ENCODE measurements around the gene NUDT4B.
"Not testable (repeated sequence)": the region's sequence is repeated elsewhere in the genome, so short reads cannot be mapped to it uniquely, and the experiment has no call there.

The NUDT4B gene

DNA sequence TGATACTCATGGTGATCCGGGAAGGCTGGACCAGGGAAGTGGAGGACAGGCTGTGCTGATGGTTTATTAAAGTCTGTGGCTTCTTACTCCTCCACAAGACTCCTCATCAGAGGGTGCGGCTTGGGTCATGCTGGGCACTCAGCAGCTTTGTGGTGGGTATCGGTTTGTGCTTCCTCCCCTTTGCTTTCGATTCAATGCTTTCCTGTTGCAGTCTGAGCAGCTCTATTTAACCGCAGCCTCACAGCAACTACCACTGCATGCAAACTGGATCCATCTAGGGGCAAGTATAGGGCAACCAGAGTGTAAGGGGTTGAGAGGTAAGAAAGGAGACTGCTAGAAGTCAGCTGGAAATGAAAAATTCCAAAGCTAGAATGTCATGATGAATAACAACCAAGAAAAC, 9.8 kb downstream of the NUDT4B start:
- not testable (repeated sequence) for H3K4me3 ChIP-seq (ENCODE audit: low read depth in 1 of 2, low read length in 1 of 2); H3K27me3 ChIP-seq; H3K9me3 ChIP-seq; H3K36me3 ChIP-seq; H3K4me1 ChIP-seq (ENCODE audit: control insufficient read depth in 1 of 2, insufficient read depth in 1 of 2, low read depth in 1 of 2, low read length in 1 of 2); H3K27ac ChIP-seq

DNA sequence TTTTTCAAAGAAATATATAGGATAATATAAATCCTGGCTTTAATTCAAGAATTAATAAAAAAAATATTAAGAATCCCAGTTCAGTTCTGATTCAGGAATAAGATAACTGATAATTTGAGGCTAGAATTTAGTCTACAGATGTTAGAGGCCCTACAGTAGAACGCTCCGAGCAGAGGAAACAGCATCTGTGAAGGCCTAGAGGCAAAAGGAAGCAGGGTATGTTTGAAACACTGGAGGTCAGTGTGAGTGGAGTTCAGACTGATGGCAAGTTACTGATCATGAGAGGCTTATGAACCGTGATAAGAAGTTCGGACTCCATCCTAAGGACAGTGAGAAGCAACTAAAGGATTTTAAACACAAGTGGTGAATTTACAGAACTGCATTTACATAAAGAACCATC, 10.4 kb downstream of the NUDT4B start:
- not testable (repeated sequence) for H3K9me3 ChIP-seq; H3K36me3 ChIP-seq; H3K4me1 ChIP-seq (ENCODE audit: control insufficient read depth in 1 of 2, insufficient read depth in 1 of 2, low read depth in 1 of 2, low read length in 1 of 2); H3K27me3 ChIP-seq; H3K4me3 ChIP-seq (ENCODE audit: low read depth in 1 of 2, low read length in 1 of 2); H3K27ac ChIP-seq

DNA sequence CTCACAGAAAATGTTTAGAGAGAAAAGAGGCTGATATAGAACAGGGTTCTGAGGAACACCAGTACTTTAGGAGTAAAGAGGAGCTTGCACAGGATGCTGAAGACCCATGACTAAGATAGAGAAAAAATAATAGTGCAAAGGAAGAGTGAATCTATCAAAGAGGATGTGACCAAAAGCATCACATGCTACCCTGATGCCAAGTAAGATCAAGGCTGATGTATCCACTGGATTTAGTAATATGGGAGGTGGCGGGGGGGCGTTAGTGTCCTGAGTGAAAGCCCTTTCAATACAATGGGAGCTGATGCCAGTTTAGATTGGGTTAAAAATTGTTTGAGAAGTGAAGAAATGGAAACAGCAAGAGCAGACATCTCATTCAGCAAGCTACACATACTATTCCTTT, 11.2 kb downstream of the NUDT4B start:
- H3K36me3 ChIP-seq; H3K27me3 ChIP-seq; H3K27ac ChIP-seq; H3K9me3 ChIP-seq; H3K4me1 ChIP-seq (ENCODE audit: control insufficient read depth in 1 of 2, insufficient read depth in 1 of 2, low read depth in 1 of 2, low read length in 1 of 2); H3K4me3 ChIP-seq (ENCODE audit: low read depth in 1 of 2, low read length in 1 of 2): not testable (repeated sequence)

DNA sequence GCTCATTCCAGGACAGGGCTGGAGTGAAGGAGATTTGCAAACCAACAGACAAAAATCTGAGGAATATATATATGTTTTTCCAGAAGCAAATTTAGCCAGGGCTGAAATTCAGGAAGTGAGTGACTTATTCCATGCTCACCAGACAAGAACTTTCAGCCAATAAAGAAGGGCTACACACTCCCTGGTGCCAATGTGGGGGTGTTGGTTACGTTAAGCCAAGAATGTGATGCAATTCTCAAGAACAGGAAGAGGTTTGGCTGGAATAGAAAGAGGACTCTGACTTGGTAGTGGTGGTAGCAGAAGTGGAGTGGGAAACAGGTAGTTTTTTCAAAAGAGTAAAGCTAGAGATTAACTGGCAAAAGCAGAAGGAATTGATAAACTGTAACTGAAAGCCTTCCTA, 11.6 kb downstream of the NUDT4B start:
- H3K4me3 ChIP-seq (ENCODE audit: low read depth in 1 of 2, low read length in 1 of 2); H3K27me3 ChIP-seq; H3K9me3 ChIP-seq; H3K27ac ChIP-seq; H3K36me3 ChIP-seq; H3K4me1 ChIP-seq (ENCODE audit: control insufficient read depth in 1 of 2, insufficient read depth in 1 of 2, low read depth in 1 of 2, low read length in 1 of 2): not testable (repeated sequence)

DNA sequence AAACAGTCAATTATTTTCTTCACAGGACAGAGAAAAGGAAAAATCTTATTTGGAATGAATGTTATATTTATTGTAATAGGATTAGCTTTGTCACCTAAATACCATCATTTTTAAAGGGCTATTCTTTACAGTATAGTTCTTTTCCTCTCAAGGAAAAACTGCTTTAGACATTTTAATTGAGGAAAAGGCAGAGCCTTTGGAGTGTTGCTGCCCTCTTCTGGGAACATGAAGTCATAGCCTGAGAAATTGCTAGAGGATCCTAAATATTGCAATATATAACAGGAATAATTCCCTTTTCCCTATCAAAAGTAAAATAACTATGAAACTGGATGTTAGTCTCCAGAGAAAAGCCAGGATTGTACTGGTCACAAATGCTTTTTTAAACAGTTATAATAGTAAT, 12.8 kb downstream of the NUDT4B start:
- H3K4me3 ChIP-seq (ENCODE audit: low read depth in 1 of 2, low read length in 1 of 2); H3K9me3 ChIP-seq; H3K4me1 ChIP-seq (ENCODE audit: control insufficient read depth in 1 of 2, insufficient read depth in 1 of 2, low read depth in 1 of 2, low read length in 1 of 2); H3K27ac ChIP-seq; H3K27me3 ChIP-seq; H3K36me3 ChIP-seq: not testable (repeated sequence)

DNA sequence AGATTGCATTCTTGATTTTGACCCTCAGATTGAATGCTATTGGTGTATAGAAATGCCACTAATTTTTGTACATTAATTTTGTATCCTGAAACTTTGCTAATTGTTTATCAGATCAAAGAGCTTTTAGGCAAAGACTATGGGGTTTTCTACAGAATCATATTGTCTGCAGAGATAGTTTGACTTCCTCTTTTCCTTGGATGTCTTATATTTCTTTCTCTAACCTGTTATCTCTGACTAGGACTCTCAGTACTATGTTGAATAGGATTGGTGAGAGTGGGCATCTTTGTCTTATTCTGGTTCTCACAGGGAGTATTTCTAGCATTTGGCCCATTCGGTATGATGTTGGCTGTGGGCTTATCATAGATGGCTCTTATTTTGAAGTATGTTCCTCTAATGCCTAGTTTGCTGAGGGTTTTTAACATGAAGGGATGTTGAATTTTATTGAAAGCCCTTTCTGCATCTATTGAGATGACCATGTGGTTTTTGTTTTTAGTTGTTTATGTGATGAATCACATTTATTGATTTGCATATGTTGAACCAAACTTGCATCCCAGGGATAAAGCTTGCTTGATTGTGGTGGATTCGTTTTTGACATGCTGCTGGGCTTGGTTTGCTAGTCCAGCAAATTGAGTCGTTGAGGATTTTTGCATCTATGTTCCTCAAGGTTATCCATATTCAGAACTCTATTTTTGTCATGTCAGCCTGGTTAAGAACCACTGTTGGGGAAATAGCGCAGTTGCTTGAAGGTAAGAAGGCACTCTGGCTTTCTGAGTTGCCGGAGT, 16.9 kb downstream of the NUDT4B start:
- H3K27me3 ChIP-seq; H3K4me1 ChIP-seq (ENCODE audit: control insufficient read depth in 1 of 2, insufficient read depth in 1 of 2, low read depth in 1 of 2, low read length in 1 of 2); H3K36me3 ChIP-seq; H3K27ac ChIP-seq; H3K9me3 ChIP-seq; H3K4me3 ChIP-seq (ENCODE audit: low read depth in 1 of 2, low read length in 1 of 2): not testable (repeated sequence)

DNA sequence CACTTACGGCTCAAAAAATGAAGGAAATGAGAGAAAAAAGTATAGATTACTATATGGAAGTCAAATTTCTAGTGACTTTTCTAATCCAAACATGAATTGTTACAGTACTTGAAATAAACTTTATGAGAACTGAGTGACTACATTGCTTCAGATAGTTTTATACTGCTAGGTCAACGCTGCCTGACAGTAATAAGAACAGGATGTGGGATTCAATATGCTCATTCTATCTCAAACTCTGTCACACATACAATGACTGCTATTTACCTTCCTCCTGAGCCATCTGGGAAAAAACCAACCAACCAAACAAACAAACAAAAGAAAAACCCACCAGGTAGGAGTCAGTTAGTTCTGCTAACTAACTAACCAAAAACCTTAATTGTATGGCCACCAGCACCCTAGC, 20.0 kb downstream of the NUDT4B start:
- H3K27ac ChIP-seq; H3K4me1 ChIP-seq (ENCODE audit: control insufficient read depth in 1 of 2, insufficient read depth in 1 of 2, low read depth in 1 of 2, low read length in 1 of 2): not testable (repeated sequence)

DNA sequence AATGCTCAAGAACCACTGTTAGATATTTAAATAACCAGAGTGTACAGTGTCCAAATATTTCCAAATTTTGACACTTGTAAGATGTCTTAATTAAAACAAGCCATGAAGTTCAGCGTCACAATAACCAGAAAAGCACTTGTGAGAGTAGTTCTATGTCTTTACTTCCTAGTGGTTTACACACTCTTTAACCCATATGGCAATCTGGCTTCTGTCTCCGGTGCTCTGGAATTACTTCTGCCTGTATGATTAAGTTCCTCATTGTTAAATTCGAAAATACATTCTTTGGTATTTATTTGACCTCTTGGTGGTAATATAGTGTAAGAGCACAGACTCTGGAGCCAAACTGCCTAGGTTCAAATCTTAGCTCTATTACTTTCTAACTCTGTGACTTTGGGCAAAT, 20.9 kb downstream of the NUDT4B start:
- H3K36me3 ChIP-seq; H3K27ac ChIP-seq; H3K9me3 ChIP-seq; H3K4me3 ChIP-seq (ENCODE audit: low read depth in 1 of 2, low read length in 1 of 2); H3K4me1 ChIP-seq (ENCODE audit: control insufficient read depth in 1 of 2, insufficient read depth in 1 of 2, low read depth in 1 of 2, low read length in 1 of 2); H3K27me3 ChIP-seq: not testable (repeated sequence)

More for the DNA sequence above, 20.0 kb downstream of the NUDT4B start:
- not testable (repeated sequence) for H3K36me3 ChIP-seq; H3K9me3 ChIP-seq; H3K4me3 ChIP-seq (ENCODE audit: low read depth in 1 of 2, low read length in 1 of 2); H3K27me3 ChIP-seq

DNA sequence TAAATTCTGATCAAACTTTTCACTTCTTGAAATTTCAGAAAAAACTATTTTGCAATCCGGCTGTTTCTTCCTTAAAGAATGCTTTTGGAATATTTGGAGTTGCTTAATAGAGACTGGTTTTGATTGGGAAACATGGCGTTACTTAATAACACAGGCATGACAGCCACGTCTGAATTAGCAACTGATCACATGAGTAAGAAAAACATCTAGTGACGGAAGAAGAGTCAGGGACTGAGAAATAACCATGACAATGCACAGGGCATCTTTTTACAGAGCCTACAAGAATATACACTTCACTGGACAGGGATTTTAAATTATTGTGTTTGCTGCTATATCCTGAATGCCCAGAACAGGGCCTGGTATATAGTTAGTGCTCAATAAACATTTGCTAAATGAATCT, 25.1 kb downstream of the NUDT4B start:
- not testable (repeated sequence) for H3K9me3 ChIP-seq; H3K27me3 ChIP-seq; H3K36me3 ChIP-seq; H3K4me1 ChIP-seq (ENCODE audit: control insufficient read depth in 1 of 2, insufficient read depth in 1 of 2, low read depth in 1 of 2, low read length in 1 of 2); H3K4me3 ChIP-seq (ENCODE audit: low read depth in 1 of 2, low read length in 1 of 2); H3K27ac ChIP-seq

DNA sequence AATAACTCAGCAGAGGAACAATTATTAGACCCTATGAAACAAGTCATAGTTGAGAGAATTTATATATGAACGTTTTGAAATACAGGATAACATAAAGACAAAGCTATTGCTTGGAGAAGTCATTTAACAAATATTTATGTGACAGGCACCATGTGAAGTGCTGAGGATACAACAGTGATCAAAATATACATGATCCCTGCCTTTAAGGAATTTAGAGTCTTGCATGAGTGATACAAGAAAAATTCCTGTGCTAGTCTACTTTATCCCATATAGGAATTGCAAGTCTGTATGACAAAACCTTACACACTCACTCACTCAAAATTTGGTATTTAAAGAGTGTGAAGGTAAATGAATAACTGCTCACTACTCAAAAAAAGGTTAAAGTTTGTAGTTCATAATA, 25.5 kb downstream of the NUDT4B start:
- H3K4me1 ChIP-seq (ENCODE audit: control insufficient read depth in 1 of 2, insufficient read depth in 1 of 2, low read depth in 1 of 2, low read length in 1 of 2); H3K27ac ChIP-seq; H3K4me3 ChIP-seq (ENCODE audit: low read depth in 1 of 2, low read length in 1 of 2); H3K36me3 ChIP-seq; H3K9me3 ChIP-seq; H3K27me3 ChIP-seq: not testable (repeated sequence)

DNA sequence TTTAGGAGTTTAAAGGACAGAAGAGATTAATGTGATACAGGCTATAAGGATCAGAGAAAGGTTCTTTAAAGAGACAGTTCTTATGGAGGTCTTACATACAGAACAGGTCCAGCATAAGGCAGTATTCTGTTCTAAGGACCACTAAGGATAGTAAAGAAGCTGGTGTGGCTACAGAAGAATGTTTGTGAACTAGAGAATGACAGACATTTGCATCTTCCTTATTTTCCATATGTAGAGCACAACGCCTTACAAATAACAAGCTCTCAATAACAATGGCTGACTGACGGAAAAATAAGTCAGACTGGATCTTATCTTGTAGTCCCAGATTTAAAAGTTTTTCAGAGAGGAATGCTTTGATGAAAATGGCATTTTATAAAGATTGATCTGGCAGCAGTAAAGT, 26.7 kb downstream of the NUDT4B start:
- H3K36me3 ChIP-seq; H3K9me3 ChIP-seq; H3K27me3 ChIP-seq; H3K4me3 ChIP-seq (ENCODE audit: low read depth in 1 of 2, low read length in 1 of 2); H3K27ac ChIP-seq; H3K4me1 ChIP-seq (ENCODE audit: control insufficient read depth in 1 of 2, insufficient read depth in 1 of 2, low read depth in 1 of 2, low read length in 1 of 2): not testable (repeated sequence)

DNA sequence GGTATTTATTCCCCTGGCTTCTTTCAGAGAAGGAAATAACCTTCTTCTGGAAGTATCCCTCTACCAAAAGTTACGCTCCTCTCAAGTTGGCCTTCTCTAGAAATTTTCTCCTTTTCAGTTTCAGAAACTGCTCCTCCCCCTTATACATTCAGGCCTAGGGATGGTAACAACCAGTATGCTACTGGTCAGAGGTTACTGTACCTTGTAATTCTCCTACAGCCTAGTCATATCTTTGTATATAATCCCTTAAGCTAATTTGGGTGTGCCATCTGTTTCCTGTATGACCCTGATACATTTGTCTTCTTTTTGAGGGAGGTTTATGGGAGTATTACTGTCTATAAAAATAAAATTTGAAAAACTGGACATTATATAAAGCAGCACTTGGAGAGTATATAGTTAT, 29.1 kb downstream of the NUDT4B start:
- H3K36me3 ChIP-seq, H3K27me3 ChIP-seq: not testable (repeated sequence)

DNA sequence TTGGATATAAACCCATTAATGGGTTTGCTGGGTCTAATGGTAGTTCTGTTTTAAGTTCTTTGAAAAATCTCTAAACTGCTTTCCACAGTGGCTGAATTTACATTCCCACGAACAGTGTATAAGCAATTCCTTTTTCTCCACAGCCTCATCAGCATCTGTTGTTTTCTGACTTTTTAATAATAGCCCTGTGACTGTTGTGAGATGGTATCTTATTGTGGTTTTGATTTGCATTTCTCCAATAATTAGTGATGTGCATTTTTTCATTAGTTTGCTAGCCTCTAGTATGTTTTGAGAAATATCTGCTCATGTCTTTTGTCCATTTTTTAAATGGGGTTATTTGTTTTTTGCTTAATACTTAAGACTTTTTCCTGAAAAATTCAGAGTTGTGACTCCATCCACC, 31.8 kb downstream of the NUDT4B start:
- H3K27me3 ChIP-seq; H3K4me1 ChIP-seq (ENCODE audit: control insufficient read depth in 1 of 2, insufficient read depth in 1 of 2, low read depth in 1 of 2, low read length in 1 of 2): not testable (repeated sequence)

More for the DNA sequence above, 29.1 kb downstream of the NUDT4B start:
- H3K4me1 ChIP-seq (ENCODE audit: control insufficient read depth in 1 of 2, insufficient read depth in 1 of 2, low read depth in 1 of 2, low read length in 1 of 2); H3K27ac ChIP-seq; H3K9me3 ChIP-seq; H3K4me3 ChIP-seq (ENCODE audit: low read depth in 1 of 2, low read length in 1 of 2): not testable (repeated sequence)

DNA sequence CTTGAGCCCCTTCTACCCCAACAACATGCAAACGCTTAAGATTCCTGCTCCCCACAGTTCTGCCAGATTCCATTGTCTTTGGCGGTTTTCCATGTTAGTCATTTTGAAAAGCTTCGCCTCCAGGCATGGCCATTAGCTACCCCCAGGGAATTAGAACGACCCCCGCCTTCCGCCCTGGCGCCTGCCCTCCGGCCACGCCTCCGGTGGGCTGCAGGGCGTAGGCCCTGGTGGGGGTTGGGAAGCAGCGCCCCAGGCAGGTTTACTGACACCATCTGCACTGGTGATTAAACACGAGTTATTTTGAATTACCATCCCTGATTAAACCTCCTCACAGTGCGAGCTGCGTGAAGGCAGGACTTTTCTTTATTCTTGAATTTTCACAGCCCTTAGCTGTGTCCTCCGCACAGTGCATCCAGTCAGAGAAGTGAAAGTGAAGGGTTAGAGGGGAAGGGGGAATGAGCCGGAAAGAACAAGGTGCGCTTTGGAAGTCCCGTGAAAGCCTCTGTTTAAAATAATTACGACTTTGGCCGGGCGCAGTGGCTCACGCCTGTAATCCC, 43.0 kb downstream of the NUDT4B start:
- not testable (repeated sequence) for H3K27me3 ChIP-seq; H3K9me3 ChIP-seq; H3K4me3 ChIP-seq (ENCODE audit: low read depth in 1 of 2, low read length in 1 of 2); H3K36me3 ChIP-seq; H3K27ac ChIP-seq; H3K4me1 ChIP-seq (ENCODE audit: control insufficient read depth in 1 of 2, insufficient read depth in 1 of 2, low read depth in 1 of 2, low read length in 1 of 2)

More for the DNA sequence above, 31.8 kb downstream of the NUDT4B start:
- H3K4me3 ChIP-seq (ENCODE audit: low read depth in 1 of 2, low read length in 1 of 2); H3K27ac ChIP-seq; H3K36me3 ChIP-seq; H3K9me3 ChIP-seq: not testable (repeated sequence)
